Immature natural killer cell (primary cell): Measurements from ENCODE around the gene APLF. TPM values are rescaled to one million over a fixed set of nuclear protein-coding genes. Genes with fewer than 3 reads are reported as not detected.

Source experiments
- polyA plus RNA-seq, 3 donors: library from polyadenylated mRNA; unstranded; fragments of 300-500 nt; fragmentation: Illumina TruSeq; gene quantifications; one replicate each; pipeline ENCODE4 v1.2.3, GENCODE V29; 2021

Gene APLF
- polyA plus RNA-seq, 3 donors from 2014 or later = 0.74 to 0.97 TPM; not detected in 1

Other genes starting within 250 kb of the APLF start
- gene PPP3R1, start 215.1 kb upstream of the APLF start, polyA plus RNA-seq = 1 to 10 TPM; 7.1 to 7.4 (median 7.1) TPM
- gene CNRIP1, start 147.6 kb upstream of the APLF start, polyA plus RNA-seq = not detected
- gene PLEK, start 102.3 kb upstream of the APLF start, polyA plus RNA-seq = 100 to 1,000 TPM; 494 to 692 (median 535) TPM
- under 1 TPM in 2 of 3 donors, not detected in 1; 0.28 to 0.39 TPM for gene FBXO48, start 291 bp upstream of the APLF start, polyA plus RNA-seq
- not detected for gene PROKR1, start 176.0 kb downstream of the APLF start, polyA plus RNA-seq